ENCODE data around the gene CDCA7.

GRCh38 chr2:173354582-173355131 is at the start of gene CDCA7:
- TF ChIP-seq CTCF (IDR thresholded peaks at IDR 0.05) (no peak), EP300 (IDR thresholded peaks at IDR 0.05; ENCODE audit: borderline replicate concordance in 1 of 2, low read depth in 1 of 2, low read length in 1 of 2) (no peak), RXRA (IDR thresholded peaks at IDR 0.05; ENCODE audit: borderline replicate concordance, low read depth) (no peak)
